CD4-positive, alpha-beta memory T cell (primary cell): Measurements from ENCODE around the gene SMIM45.

Experiments used
- CTCF ChIA-PET: fragments of 350-600 bp; sonication (Branson Sonifier 250); formaldehyde crosslinking; loops from one replicate; lab custom pipeline; 2021; ENCODE audit warnings: inconsistent platforms; ENCODE audit not compliant: partially characterized antibody; lab: Charles Lee
- POLR2A ChIA-PET: fragments of 350-600 bp; sonication (Branson Sonifier 250); formaldehyde crosslinking; loops from one replicate; lab custom pipeline; 2021; ENCODE audit not compliant: partially characterized antibody; lab: Charles Lee
- DNase-seq, 5 donors: peaks; one replicate each; pipeline versions ENCODE4 v3.0.0 to v3.0.0-alpha.2; 2020 to 2022; ENCODE audit warnings: mixed read lengths in 1 of 5
- H3K27ac ChIP-seq: one replicate; pipeline ENCODE4 v1.7.0; 2013; ENCODE audit warnings: low read depth, low read length
- H3K27me3 ChIP-seq: 2 replicates; pipeline ENCODE4 v1.7.0; 2013; ENCODE audit warnings: mild to moderate bottlenecking, low read length, moderate library complexity; ENCODE audit not compliant: insufficient read depth
- H3K36me3 ChIP-seq: 2 replicates; pipeline ENCODE4 v1.7.0; 2013; ENCODE audit warnings: mild to moderate bottlenecking, low read length, moderate library complexity; ENCODE audit not compliant: insufficient read depth
- H3K4me1 ChIP-seq: 2 replicates; pipeline ENCODE4 v1.7.0; 2013; ENCODE audit warnings: mild to moderate bottlenecking, low read length, moderate library complexity; ENCODE audit not compliant: insufficient read depth
- H3K4me3 ChIP-seq, 2 donors: one replicate each; pipeline ENCODE4 v1.7.0; 2013; ENCODE audit warnings: low read length in 2 of 2, mild to moderate bottlenecking in 1 of 2
- H3K9me3 ChIP-seq, 2 donors: one replicate each; pipeline ENCODE4 v1.7.0; 2013; ENCODE audit warnings: low read length in 2 of 2, control low read depth in 1 of 2; ENCODE audit not compliant: control insufficient read depth in 1 of 2
- H3K27ac Mint-ChIP-seq, 7 donors: one replicate each; pipeline ENCODE4 v1.8.0; 2020 to 2021; ENCODE audit warnings: mixed read lengths in 7 of 7, mild to moderate bottlenecking in 6 of 7, inconsistent platforms in 3 of 7, moderate library complexity in 3 of 7
- H3K27me3 Mint-ChIP-seq, 2 donors: one replicate each; pipeline ENCODE4 v1.8.0; 2020 to 2021; ENCODE audit warnings: mixed read lengths in 2 of 2
- H3K36me3 Mint-ChIP-seq, 2 donors: one replicate each; pipeline ENCODE4 v1.8.0; 2020 to 2021; ENCODE audit warnings: mixed read lengths in 2 of 2, inconsistent platforms in 1 of 2, mild to moderate bottlenecking in 1 of 2
- H3K4me1 Mint-ChIP-seq, 4 donors: one replicate each; pipeline ENCODE4 v1.8.0; 2020 to 2021; ENCODE audit warnings: mixed read lengths in 4 of 4, mild to moderate bottlenecking in 1 of 4
- H3K4me3 Mint-ChIP-seq, 8 donors: one replicate each; pipeline ENCODE4 v1.8.0; 2020 to 2021; ENCODE audit warnings: mixed read lengths in 8 of 8, mild to moderate bottlenecking in 7 of 8, moderate library complexity in 6 of 8, inconsistent platforms in 3 of 8
- H3K9me3 Mint-ChIP-seq, 8 donors: one replicate each; pipeline ENCODE4 v1.8.0; 2020 to 2021; ENCODE audit warnings: mixed read lengths in 8 of 8, mild to moderate bottlenecking in 5 of 8, inconsistent platforms in 3 of 8, moderate library complexity in 1 of 8
- intact Hi-C: fragments of 100-400 bp; cut with micrococcal nuclease; formaldehyde crosslinking; loops from one replicate; pipeline ENCODE4 v1.15.1; 2023

The SMIM45 gene

DNA sequence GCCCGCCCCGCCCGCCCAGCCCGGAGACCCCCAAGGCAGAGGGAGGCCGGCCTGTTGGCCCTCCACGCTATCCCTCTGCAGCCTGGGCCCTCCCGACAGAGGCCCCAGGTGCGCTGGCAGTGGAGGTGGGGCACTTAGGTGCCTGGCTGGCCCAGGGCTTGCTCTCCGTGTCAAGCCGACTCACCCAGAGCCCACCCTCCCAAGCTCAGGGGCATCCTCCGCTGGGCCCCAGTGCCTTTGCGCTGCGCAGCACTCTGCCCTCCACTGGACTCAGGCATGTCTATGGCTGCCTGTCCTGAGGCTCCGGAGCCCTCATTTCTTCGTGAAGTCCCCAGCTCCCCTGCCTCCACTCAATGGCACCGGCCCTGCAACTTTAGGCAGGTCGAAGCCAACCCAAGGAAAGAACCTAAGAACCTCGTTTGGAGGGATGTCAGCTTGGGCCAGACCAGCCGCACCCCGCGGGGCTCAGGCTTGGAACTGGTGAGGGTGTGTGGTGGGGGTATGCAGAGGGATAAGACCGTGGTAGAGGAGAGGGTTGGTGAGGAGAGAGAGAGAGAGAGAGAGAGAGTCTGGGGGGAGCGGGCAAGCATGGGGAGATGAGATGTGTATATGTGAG lies 6.1 kb downstream of the SMIM45 start:
- POLR2A ChIA-PET: no interaction called here
- intact Hi-C loops: loop anchor here (1.0 to 2.0 kb wide), 4 partner anchors 12 to 479 kb away; no protein-coding TSS in a partner anchor
- H3K27ac Mint-ChIP-seq: peak overlapping the region in 1 of 7 donors; percentile 69

GRCh38 chr22:41963453-41964111 lies 11.6 kb downstream of the SMIM45 start:
- H3K36me3 Mint-ChIP-seq: no peaks in the 10 kb centered on the region
- Histone ChIP-seq H3K27ac (no peak overlapping the region), H3K9me3 (no peaks in the 10 kb centered on the region), H3K4me1 (no peaks in the 10 kb centered on the region), H3K36me3 (no peaks in the 10 kb centered on the region), H3K4me3 (no peak overlapping the region), H3K27me3 (no peaks in the 10 kb centered on the region)
- H3K27me3 Mint-ChIP-seq: peaks cover 0 to 1% of the 10 kb centered on the region in 2 donors
- peaks cover 0 to 4% (median 1%) of the 10 kb centered on the region in 4 donors for H3K4me1 Mint-ChIP-seq
- no peaks in the 10 kb centered on the region for H3K9me3 Mint-ChIP-seq
- intact Hi-C loops: loop anchor here (10.0 kb wide), 1 partner anchor 221 kb away; no protein-coding TSS in a partner anchor
- CTCF ChIA-PET: interaction anchor here (1.1 to 1.8 kb wide), 3 partner anchors 107 to 481 kb away, joined by 3 to 7 read pairs (median 4); no protein-coding TSS in a partner anchor
- peak overlapping the region in 1 of 7 donors; percentile 72 for H3K27ac Mint-ChIP-seq
- H3K4me3 Mint-ChIP-seq: no peak overlapping the region
- POLR2A ChIA-PET: no interaction called here
- DNase-seq: no peak

More for the DNA sequence above, 6.1 kb downstream of the SMIM45 start:
- Histone ChIP-seq H3K9me3 (no peaks in the 10 kb centered on the region), H3K27ac (no peak overlapping the region), H3K4me1 (no peaks in the 10 kb centered on the region), H3K36me3 (no peaks in the 10 kb centered on the region), H3K4me3 (no peak overlapping the region), H3K27me3 (no peaks in the 10 kb centered on the region)
- DNase-seq: no peak
- no peaks in the 10 kb centered on the region for H3K9me3 Mint-ChIP-seq
- H3K36me3 Mint-ChIP-seq: no peaks in the 10 kb centered on the region
- no peak overlapping the region for H3K4me3 Mint-ChIP-seq
- peaks cover 0 to 1% of the 10 kb centered on the region in 2 donors for H3K27me3 Mint-ChIP-seq
- CTCF ChIA-PET: interaction anchor here (0.7 to 3.6 kb wide), 6 partner anchors 9 to 487 kb away, joined by 3 to 17 read pairs (median 6); no protein-coding TSS in a partner anchor
- H3K4me1 Mint-ChIP-seq: peaks cover 3 to 5% (median 4%) of the 10 kb centered on the region in 4 donors

- Mint-ChIP-seq H3K4me1 (peaks cover 0 to 4% (median 1%) of the 10 kb centered on the region in 4 donors), H3K4me3 (no peak overlapping the region), H3K36me3 (no peaks in the 10 kb centered on the region), H3K9me3 (no peaks in the 10 kb centered on the region), H3K27me3 (peaks cover 0 to 1% of the 10 kb centered on the region in 2 donors), H3K27ac (no peak overlapping the region)
- Histone ChIP-seq H3K4me1 (no peaks in the 10 kb centered on the region), H3K9me3 (no peaks in the 10 kb centered on the region), H3K36me3 (no peaks in the 10 kb centered on the region), H3K4me3 (no peak overlapping the region), H3K27me3 (no peaks in the 10 kb centered on the region), H3K27ac (no peak overlapping the region)
- DNase-seq: no peak
- intact Hi-C loops: loop anchor here (10.0 kb wide), 1 partner anchor 221 kb away; no protein-coding TSS in a partner anchor
- ChIA-PET POLR2A (no interaction called here), CTCF (interaction anchor here (1.1 to 1.8 kb wide), 3 partner anchors 107 to 480 kb away, joined by 3 to 7 read pairs (median 4); no protein-coding TSS in a partner anchor)
Measured at GRCh38 chr22:41964112-41964491, 12.2 kb downstream of the SMIM45 start.

- DNase-seq: no peak
- H3K4me3 Mint-ChIP-seq: no peak overlapping the region
- ChIA-PET CTCF (interaction anchor here (0.6 to 4.6 kb wide), 9 partner anchors 8 to 509 kb away, joined by 3 to 29 read pairs (median 5); no protein-coding TSS in a partner anchor), POLR2A (interaction anchor here (0.9 to 2.3 kb wide), 2 partner anchors 124 to 478 kb away, joined by 5 to 12 read pairs; partner anchors contain the start of gene NDUFA6)
- no peaks in the 10 kb centered on the region for H3K27me3 ChIP-seq
- peaks cover 3 to 9% of the 10 kb centered on the region in 2 donors for H3K27me3 Mint-ChIP-seq
- intact Hi-C loops: loop anchor here (1.0 to 10.0 kb wide), 8 partner anchors 106 to 587 kb away; partner anchors contain the start of genes NAGA, NDUFA6, PHETA2 and SERHL2
- H3K4me1 Mint-ChIP-seq: peaks cover 0 to 4% (median 1%) of the 10 kb centered on the region in 4 donors
- no peaks in the 10 kb centered on the region for H3K36me3 Mint-ChIP-seq
- peaks cover 0 to 2% (median 0%) of the 10 kb centered on the region in 8 donors for H3K9me3 Mint-ChIP-seq
- H3K4me1 ChIP-seq: no peaks in the 10 kb centered on the region
- no peaks in the 10 kb centered on the region for H3K36me3 ChIP-seq
- no peaks in the 10 kb centered on the region for H3K9me3 ChIP-seq
- no peak overlapping the region for H3K27ac ChIP-seq
- H3K4me3 ChIP-seq: no peak overlapping the region
- no peak overlapping the region for H3K27ac Mint-ChIP-seq
Measured at GRCh38 chr22:41966225-41966606, 14.3 kb downstream of the SMIM45 start.

GRCh38 chr22:41966607-41967240 lies 14.8 kb downstream of the SMIM45 start:
- Mint-ChIP-seq H3K4me3 (no peak overlapping the region), H3K27ac (peak overlapping the region in 1 of 7 donors; percentile 0), H3K4me1 (peaks cover 0 to 4% (median 1%) of the 10 kb centered on the region in 4 donors), H3K9me3 (peaks cover 0 to 2% (median 0%) of the 10 kb centered on the region in 8 donors), H3K27me3 (peaks cover 3 to 8% of the 10 kb centered on the region in 2 donors), H3K36me3 (no peaks in the 10 kb centered on the region)
- Histone ChIP-seq H3K36me3 (no peaks in the 10 kb centered on the region), H3K4me3 (no peak overlapping the region), H3K27ac (no peak overlapping the region), H3K4me1 (no peaks in the 10 kb centered on the region), H3K27me3 (no peaks in the 10 kb centered on the region), H3K9me3 (no peaks in the 10 kb centered on the region)
- peak in 4 of 5 donors; percentile 39 to 58 (median 48) for DNase-seq
- ChIA-PET CTCF (interaction anchor here (0.7 to 4.6 kb wide), 10 partner anchors 9 to 506 kb away, joined by 3 to 29 read pairs (median 8); partner anchors contain the start of gene NDUFA6), POLR2A (interaction anchor here (0.8 to 2.3 kb wide), 4 partner anchors 124 to 477 kb away, joined by 3 to 12 read pairs (median 4); partner anchors contain the start of gene NDUFA6)
- intact Hi-C loops: loop anchor here (1.0 to 10.0 kb wide), 8 partner anchors 106 to 586 kb away; partner anchors contain the start of genes NAGA, NDUFA6, PHETA2 and SERHL2

- no peaks in the 10 kb centered on the region for H3K9me3 ChIP-seq
- Mint-ChIP-seq H3K27ac (no peak overlapping the region), H3K27me3 (peaks cover 11 to 16% of the 10 kb centered on the region in 2 donors), H3K36me3 (no peaks in the 10 kb centered on the region), H3K9me3 (peaks cover 0 to 2% (median 0%) of the 10 kb centered on the region in 8 donors), H3K4me1 (peaks cover 0 to 4% (median 1%) of the 10 kb centered on the region in 4 donors), H3K4me3 (no peak overlapping the region)
- H3K4me1 ChIP-seq: no peaks in the 10 kb centered on the region
- peaks cover 10% of the 10 kb centered on the region for H3K27me3 ChIP-seq
- intact Hi-C loops: loop anchor here (5.0 to 10.0 kb wide), 3 partner anchors 104 to 216 kb away; partner anchors contain the start of genes NAGA and PHETA2
- no peaks in the 10 kb centered on the region for H3K36me3 ChIP-seq
- CTCF ChIA-PET: interaction anchor here (1.0 to 4.6 kb wide), 7 partner anchors 11 to 475 kb away, joined by 3 to 29 read pairs (median 9); partner anchors contain the start of gene NDUFA6
- no peak overlapping the region for H3K27ac ChIP-seq
- no peak for DNase-seq
- H3K4me3 ChIP-seq: no peak overlapping the region
- POLR2A ChIA-PET: interaction anchor here (1.8 kb wide), 1 partner anchor 111 kb away, joined by 5 read pairs; the partner anchor contains the start of gene SMDT1
Measured at GRCh38 chr22:41968601-41969000, 16.7 kb downstream of the SMIM45 start.
